Prostate gland (tissue), 2 donors: ENCODE results near the gene OGFOD1.

Source experiments
- CTCF ChIP-seq, 4 experiments: fragments of 200-600 bp in 2 of 4; fragments of 450-650 bp in 2 of 4; sonication (generic) in 2 of 4; IDR thresholded peaks; 1 replicate in 3 of 4; 2 replicates in 1 of 4; pipeline ENCODE4 v1.5.1; 2016 to 2019; ENCODE audit warnings: antibody characterized with exemption in 4 of 4, mild to moderate bottlenecking in 2 of 4, moderate library complexity in 2 of 4
- POLR2A ChIP-seq: fragments of 450-650 bp; IDR thresholded peaks from one replicate; pipeline ENCODE4 v1.6.1; 2016; ENCODE audit warnings: antibody characterized with exemption, mild to moderate bottlenecking
- POLR2AphosphoS5 ChIP-seq: sonication (generic); formaldehyde crosslinking; IDR thresholded peaks from one replicate; pipeline ENCODE4 v1.6.1; 2017; ENCODE audit warnings: antibody characterized with exemption

GRCh38 chr16:56514845-56515244 lies 63.5 kb downstream of the OGFOD1 start:
- TF ChIP-seq CTCF (IDR thresholded peaks at IDR 0.05) (no peak), POLR2AphosphoS5 (no peak), POLR2A (no peak)
